GM21529 (cell line): ENCODE measurements around the gene GALM.

ENCODE experiments used
- ATAC-seq: cut with Tn5 transposase; IDR thresholded peaks from one replicate; pipeline ENCODE4 v1.9.1; 2021; ENCODE audit not compliant: unreplicated experiment

Gene GALM

DNA sequence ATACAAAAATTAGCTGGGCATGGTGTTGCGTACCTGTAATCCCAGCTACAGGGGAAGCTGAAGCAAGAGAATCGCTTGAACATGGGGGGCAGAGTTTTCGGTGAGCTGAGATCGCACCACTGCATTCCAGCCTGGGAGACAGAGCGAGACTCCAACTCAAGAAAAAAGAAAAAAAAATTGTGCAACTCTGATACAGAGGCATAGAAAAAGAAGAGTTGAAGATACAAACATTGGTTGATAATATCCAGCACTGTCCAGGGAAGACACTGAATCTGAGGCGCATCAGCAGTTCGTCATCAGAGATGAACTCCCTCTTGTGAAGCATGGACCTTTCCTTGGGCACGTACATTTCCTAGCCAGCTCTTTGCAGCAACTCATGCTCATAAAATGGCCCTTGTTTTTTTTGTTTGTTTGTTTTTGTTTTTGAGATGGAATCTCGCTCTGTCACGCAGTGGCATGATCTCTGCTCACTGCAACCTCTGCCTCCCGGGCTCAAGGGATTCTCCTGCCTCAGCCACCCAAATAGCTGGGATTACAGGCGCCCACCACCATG lies 16.7 kb upstream of the GALM start:
- no peak for ATAC-seq

DNA sequence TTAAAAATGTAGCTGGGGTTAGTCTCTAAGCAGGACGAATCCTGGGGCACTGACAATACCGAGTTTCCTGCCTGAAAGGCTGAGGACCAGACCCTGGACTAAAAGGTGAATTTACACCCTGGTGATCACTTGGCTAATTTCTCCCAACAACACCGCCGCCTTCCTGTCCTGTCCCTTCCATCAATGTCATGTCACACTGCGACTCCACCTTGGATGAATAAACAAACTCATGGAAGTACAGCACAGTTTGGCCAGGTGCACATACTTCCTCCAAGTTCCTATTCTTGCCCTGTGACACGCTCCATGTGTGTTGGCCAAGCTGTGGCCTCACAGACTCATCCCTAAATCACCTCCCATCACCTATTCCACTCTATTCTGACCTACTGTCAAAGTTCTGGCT lies 15.9 kb upstream of the GALM start:
- ATAC-seq = no peak

DNA sequence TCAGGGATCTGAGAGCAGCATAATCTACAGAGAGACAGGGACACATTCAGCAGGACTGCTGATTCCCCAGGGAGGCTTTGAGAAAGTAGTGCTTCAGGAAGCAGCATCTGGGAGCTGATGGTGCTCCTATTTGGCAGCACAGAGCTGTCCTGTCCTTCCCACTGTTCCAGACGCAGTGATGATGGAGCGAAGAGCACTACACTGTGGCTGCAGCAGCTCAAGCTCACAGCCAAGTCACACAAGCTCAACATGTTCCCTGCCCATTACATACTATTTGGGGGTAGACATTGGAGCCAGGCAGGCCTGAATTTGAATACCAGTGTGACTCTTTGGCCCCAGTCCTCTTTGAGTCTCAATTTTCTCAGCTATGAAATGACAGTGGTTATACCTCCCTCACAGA lies 15.2 kb upstream of the GALM start:
- ATAC-seq = no peak

DNA sequence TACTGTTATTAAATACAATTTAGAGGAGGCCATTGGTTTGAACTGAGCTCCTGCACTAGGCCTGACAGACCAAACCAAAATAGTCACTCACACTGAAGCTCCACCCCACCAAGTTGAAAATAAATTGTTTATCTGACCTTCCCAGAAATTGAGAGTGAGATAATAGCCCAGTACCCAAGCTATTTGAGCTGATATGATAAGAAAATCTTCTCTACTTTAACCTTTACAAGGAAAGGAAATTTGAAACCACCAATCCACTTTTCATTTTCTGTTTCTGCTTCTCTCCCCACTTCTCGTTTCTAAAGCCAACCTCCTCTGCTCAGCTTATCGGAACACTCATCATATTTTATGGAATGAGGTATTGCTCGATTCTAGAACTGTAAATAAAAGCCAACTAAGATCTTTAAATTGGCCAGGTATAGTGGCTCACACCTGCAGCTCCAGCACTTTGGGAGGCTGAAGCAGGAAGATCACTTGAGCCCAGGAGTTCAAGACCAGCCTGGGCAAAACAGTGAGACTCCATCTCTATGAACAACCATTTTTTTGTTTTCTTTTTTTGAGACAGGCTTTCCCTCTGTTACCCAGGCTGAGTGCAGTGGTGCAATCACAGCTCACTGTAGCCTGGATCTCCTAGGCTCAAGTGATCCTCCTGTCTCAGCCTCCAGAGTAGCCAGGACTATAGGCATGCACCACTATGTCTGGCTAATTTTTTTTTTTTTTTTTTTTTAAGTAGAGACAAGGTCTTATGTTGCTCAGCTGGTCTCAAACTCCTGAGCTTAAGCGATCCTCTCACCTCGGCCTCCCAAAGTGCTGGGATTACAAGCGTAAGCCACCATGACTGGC lies 13.3 kb upstream of the GALM start:
- peak; percentile 46 for ATAC-seq

DNA sequence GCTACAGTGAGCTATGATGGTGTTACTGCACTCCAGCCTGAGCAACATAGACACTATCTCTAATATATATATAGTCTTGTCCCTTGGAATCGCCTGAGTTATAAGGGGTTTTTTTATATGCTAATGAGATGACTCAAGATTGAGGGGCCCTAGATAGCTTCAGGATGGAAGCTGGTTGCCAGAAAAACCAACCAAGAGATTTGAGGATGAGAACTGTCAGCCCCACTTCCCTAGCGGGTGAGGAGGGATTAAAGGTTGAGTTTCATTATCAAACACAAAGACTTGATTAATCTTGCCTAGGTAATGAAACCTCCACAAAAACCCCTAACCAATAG lies 12.6 kb upstream of the GALM start:
- no peak for ATAC-seq

DNA sequence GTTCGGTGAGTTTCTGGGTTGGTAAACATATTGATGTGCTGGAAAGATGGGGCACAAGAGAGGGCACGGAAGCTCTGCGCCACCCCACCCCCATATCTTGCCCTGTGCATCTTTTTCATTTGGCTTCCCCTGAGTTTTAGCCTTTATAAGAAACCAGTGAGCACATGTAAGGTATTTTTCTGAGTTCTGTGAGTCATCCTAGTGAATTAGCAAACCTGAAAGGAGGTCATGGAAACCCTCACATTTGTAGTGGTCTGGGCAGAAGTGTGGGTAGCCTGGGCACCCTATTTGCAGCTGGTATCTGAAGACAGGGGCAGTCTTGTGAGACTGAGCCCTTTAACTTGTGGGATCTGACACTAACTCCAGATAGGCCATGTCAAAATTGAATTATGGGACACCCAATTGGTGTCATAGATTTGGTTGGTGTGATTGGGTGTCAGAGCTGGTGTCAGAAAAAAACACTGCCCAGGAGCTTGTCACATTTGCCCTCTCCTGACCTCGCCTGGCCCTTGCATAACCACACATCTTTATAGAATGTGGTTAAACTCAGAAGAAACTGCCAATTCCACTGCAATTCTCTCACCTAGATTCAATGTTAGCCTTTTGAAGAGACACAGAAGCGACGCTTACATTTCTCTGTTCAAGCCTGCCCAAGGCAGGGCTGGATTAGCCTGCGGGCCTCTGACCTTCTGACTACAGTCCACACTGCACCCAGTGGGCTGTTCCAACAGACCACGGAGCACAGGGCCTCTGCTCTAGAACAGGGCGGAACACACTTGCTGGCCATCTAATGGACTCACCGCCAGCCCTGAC lies 12.0 kb upstream of the GALM start:
- no peak for ATAC-seq

DNA sequence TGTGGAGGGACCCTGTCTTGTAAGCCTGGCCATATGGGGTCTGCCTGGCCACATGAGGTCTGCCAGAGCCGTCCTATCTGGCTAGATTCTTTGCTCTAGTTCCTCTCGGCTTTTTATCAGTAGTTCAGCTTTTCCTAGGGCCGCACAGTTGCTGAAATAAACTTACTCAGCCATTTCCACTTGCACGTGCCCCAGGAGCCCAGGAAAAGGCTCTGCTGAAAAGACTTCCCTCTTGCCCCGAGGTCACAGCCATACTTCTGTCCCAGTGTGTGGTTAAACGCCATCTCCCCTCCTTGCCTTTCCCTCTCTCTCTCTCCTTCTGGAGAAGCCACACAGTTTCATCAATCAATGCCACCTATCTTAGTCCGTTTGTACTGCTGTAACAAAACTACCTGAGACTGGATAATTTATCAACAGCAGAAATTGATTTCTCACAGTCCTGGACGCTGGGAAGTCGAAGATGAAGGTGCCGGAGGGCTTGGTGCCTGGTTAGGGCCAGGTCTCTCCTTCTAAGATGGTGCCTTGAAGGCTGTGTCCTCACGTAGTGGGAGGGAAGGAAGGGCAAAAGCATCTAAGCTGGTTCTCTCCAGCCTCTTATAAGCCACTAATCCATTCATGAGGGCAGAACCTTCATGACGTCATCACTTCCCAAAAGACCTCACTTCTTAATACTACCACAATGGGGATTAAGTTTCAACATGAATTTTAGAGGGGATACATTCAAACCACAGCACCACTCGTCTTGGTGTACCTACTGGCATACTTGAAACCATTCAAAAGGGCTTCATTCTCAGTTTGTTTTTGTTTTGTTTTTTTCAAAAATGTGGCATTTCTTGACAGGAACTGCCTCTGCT lies 11.2 kb upstream of the GALM start:
- no peak for ATAC-seq

DNA sequence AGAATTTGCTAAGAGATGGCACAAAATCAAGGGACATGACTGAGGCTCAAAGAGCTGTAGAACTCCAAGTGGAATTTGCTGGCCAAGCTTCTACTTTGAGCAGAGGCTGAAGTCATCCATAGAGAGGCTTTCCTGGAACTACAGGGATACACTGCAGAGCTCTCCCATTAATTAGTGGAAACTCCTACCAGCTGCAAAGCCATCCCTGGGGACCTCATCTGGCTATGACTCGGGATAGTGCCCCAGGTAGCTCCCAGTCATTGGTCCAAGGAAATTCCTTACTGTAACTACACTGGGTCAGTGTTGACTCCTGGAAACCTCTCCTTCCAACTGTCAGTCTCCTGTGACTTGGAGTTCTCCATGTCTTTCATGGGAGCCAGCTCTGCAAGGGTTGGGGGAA lies 10.5 kb upstream of the GALM start:
- ATAC-seq = no peak

DNA sequence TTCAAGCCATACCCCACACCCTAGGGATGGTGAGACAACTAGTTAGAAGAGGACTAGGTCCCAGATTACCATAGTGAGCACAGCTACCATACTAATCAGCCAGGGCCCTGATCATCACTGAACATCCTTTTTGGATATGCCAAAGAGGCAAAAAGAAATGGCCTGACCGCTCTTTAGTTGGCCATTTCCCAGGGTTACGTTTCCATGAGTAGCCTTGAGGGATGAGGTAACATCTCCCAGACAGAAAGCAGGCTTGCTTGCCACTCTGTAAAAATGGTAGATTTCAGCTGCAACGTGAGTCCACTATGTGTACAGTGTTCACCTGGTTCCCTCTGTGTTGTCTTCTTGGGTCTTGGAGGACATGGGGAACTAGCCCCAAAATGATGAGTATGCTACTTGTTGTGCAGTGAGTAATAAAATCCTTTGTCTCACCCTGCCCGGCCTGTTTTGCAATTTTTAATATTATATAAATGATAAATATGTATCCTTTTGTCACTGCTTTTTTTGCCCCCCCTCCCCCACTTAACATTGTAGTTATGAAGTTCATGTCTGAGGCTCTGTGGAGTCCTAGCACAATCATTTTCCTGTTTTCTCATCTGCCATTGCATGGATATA lies 8.9 kb upstream of the GALM start:
- no peak for ATAC-seq

DNA sequence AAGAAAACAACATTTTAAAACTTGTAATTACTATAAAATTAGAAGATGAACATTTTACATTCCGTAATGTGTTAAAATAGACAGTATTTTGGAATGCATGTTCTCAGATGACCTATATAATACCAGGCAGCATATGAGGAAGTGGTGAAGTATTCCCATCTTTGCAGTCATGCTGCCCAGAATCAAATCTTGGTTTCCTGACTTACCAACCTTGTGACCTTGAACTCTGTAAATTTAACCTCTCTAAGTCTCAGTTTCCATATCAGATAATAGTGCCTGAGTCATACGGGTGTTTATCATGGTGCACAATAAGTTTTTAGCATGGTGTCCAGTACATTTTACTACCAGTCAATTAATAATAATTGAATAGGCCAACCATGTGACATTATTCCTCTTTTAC lies 7.3 kb upstream of the GALM start:
- ATAC-seq = no peak

DNA sequence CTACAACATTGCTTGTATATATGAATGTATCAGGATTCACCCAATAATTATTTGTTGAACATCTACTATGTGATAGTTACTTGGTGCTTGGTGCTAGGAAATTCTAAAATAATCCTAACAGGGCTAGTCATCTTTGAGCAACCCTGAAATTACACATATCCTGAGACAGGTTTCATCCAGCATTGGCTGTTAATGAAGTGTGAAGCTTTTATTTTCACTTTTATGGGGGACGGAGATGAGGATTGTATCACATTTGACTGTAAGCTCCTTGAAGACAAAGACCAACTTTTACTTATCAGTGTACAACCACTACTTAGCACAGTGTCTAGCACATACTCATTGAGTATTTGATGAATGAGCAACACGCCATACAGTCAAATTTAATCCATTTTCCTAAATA lies 6.8 kb upstream of the GALM start:
- no peak for ATAC-seq

DNA sequence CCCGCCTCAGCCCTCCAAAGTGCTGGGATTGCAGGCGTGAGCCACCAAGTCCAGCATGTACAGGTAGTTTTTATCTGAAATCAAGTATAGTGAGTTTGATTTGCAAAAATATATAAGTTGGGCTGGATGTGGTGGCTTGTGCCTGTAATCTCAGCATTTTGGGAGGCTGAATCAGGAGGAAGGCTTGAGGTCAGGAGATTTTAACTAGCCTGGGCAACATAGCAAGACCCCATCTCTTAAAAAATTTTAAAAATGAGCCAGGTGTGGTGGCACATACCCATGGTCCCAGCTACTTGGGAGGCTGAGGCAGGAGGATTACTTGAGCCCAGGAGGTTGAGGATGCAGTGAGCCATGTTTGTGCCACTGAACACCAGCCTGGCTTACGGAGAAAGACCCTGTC lies 5.6 kb upstream of the GALM start:
- ATAC-seq = no peak

DNA sequence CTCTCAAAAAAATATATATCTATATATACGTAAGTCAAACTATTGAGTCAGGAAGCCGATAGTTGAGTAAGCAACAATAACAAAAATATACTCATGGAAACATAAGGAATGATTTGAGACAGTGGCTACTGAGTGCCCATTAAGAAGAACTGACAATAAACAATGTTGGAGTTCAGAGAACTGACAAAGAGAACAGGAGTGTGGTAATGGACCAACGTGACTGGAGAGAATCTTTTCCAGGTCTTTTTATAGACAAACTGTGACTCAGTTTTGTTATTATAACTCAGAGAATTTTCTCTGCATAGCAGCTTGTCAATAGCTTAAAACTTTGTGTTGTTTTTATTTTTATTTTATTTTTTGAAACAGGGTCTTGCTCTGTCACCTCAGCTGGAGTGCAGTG lies 4.6 kb upstream of the GALM start:
- no peak for ATAC-seq

DNA sequence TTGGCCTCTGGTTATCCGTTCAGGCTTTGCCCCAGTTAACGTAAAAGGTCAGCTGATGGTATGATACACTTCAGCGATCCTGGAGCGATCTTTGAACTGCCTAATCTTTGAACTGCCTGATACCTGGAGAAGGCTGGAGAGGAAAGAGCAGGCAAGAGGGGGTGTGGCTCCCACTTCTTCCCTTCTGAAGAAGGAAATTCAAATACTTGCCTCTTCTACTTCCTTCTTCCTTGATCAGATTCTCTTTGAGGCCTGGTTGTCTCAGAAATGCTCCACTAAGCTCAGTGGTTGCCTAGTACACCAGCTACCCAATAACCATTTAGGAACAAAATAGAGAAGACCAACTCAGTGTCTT lies 619 bp downstream of the GALM start:
- peak; percentile 27 for ATAC-seq

DNA sequence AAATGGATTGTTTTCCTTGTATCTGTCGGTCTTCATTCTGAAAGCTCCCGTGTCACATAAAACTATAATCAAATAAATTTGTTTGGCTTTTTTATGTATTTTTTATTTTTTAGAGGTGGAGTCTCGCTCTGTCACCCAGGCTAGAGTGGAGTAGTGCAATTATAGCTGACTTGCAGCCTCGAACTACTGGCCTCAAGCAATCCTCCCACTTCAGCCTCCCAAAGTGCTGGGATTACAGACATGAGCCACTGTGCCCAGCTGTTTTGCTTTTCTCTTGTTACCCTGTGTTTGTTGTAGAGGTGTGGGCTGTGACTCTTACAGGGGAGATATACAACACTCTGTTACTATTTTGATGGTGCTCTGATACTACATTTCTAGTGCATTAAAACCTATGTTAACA lies 2.2 kb downstream of the GALM start:
- ATAC-seq = no peak

DNA sequence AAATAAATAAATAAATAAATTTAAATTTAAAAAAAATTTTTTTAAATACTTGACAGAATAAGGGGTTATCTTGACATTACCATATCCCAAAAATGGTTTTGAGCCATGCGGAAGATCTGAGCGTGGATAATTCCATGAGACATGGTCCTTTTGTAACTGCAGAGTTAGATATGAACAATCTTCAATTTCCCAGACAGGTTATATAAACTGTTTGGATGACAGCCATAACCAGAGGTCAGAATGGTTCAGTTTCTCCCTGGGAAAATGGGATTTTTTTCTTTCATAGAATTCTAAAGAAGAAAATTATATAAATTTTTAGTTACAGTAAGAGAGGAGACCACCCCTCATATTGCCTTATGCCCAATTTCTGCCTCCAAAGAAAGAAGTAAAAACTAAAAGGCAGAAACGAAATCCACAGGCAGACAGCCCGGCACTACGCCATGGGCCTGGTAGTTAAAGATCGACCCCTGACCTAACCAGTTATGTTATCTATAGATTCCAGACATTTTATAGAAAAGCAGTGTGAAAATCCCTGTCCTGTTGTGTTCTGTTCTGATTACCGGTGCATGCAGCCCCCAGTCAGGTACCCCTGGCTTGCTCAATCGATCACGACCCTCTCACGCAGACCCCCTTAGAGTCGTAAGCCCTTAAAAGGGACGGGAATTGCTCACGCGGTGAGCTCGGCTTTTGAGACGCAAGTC lies 3.0 kb downstream of the GALM start:
- ATAC-seq = no peak

DNA sequence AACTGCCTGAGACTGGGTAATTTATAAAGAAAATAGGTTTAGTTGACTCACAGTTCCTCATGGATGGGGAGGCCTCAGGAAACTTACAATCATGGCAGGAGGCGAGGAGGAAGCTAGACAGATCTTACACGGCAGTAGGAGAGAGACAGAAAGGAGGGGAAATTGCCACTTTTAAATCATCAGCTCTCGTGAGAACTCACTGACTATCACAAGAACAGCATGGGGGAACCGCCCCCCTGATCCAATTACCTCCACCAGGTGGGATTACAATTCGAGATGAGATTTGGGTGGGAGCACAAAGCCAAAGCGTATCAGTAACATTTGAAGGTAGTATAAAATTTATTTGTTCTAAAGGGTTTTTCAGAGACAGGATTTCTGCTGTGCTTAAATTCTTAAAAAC lies 5.4 kb downstream of the GALM start:
- no peak for ATAC-seq

DNA sequence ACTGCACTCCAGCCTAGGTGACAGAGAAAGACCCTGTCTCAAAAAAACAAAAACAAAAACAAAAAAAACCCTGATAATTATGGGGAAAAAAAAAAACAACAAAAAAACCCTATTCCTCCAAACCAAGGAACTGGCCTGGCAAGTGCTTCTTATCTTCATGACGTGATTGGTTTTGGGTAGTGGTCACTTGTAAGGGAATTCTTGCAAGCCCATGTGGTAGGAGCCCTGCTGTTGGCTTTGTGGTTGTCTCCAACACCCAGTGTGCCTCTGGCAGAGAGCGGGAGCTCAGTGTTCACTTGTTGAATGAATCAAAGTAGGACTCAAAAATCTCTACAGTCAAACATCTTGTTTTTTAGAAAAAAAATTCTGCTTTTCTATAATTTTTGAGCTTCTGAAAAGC lies 6.0 kb downstream of the GALM start:
- ATAC-seq = no peak

DNA sequence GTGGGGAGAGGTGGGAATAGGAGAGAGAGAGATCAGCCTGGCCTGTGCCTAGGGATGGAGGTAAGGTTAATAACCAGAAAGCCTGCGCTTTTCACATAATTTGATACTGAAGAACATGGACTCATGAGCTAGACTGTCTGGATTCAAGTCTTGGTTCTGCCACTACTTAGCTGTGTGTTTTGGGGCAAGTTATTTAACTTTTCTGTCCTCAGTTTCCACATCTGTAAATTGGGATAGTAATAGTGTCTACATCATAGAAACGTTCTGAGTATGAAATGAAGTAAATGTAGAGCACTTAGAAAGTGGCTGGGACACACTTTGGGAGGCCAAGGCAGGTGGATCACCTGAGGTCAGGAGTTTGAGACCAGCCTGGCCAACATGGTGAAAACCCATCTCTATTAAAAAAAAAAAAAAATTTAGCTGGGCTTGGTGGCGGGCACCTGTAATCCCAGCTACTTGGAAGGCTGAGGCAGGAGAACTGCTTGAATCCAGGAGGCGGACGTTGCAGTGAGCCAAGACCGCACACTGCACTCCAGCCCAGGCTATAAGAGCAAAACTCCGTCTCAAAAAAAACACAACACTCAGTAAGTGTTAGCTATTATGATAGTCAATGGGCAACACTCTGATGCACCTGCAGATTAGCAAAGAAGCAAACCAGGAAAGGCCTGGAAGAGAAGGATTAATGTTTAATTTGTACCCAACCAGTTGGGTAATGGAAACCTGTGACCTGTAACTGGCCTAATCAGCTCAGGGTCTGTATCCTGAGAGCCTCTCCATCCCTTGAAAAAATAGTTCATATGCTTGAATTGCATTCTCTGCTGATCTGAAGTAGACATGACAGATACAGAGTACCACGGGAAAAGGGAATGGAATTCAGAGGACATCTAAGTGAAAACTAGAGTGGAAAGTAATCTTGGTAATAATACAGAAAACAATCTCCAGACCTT lies 6.8 kb downstream of the GALM start:
- ATAC-seq = no peak
